B cell (primary cell): ENCODE results near the gene DAGLB. TPM values are rescaled to one million over a fixed set of nuclear protein-coding genes. Genes with fewer than 3 reads are reported as not detected.
A peak's percentile ranks its signal among the peaks of the same experiment; 100 is the strongest.

Experiments used
- ATAC-seq: fragments of 200-7000 bp; cut with Tn5 transposase; one replicate; pipeline ENCODE4 v1.10.0; 2021; ENCODE audit warnings: low read depth, mild to moderate bottlenecking, moderate number of reproducible peaks, moderate library complexity
- CTCF ChIA-PET: fragments of 350-600 bp; sonication (Branson Sonifier 250); formaldehyde crosslinking; loops from one replicate; lab custom pipeline; 2021; ENCODE audit warnings: antibody characterized with exemption, inconsistent platforms; lab: Charles Lee
- POLR2A ChIA-PET: fragments of 350-600 bp; sonication (Branson Sonifier 250); formaldehyde crosslinking; loops from one replicate; lab custom pipeline; 2021; ENCODE audit warnings: antibody characterized with exemption; lab: Charles Lee
- DNase-seq: peaks from one replicate; pipeline ENCODE4 v3.0.0; 2013
- H2AFZ ChIP-seq: 2 replicates; pipeline ENCODE4 v1.6.1; 2012; ENCODE audit warnings: mild to moderate bottlenecking, low read depth, low read length; ENCODE audit not compliant: insufficient read depth, poor library complexity, severe bottlenecking
- H3K27ac ChIP-seq, 2 donors: 1 replicate in 1 of 2; 2 replicates in 1 of 2; pipeline ENCODE4 v1.5.1; 2012 to 2013; ENCODE audit warnings: low read length in 2 of 2, mild to moderate bottlenecking in 2 of 2, moderate library complexity in 1 of 2
- H3K27me3 ChIP-seq, 4 experiments: fragments of 200-600 bp in 1 of 4; sonication (generic) in 1 of 4; replicated peaks in 1 of 4; 1 replicate in 2 of 4; 2 replicates in 2 of 4; pipeline versions ENCODE4 v1.6.1 to v1.7.0; 2013 to 2016; ENCODE audit warnings: low read length in 3 of 4, mild to moderate bottlenecking in 2 of 4, mixed read lengths in 1 of 4, moderate library complexity in 1 of 4; ENCODE audit not compliant: insufficient read depth in 4 of 4, control insufficient read depth in 3 of 4; ENCODE audit errors: control extremely low read depth in 1 of 4
- H3K36me3 ChIP-seq, 2 experiments: replicated peaks in 1 of 2; 1 replicate in 1 of 2; 2 replicates in 1 of 2; pipeline versions ENCODE4 v1.6.1 to v1.7.1; 2013; ENCODE audit warnings: low read length in 1 of 2; ENCODE audit not compliant: insufficient read depth in 2 of 2, control insufficient read depth in 1 of 2; ENCODE audit errors: control extremely low read depth in 1 of 2, extremely low read depth in 1 of 2
- H3K4me1 ChIP-seq, 2 donors: fragments of 200-600 bp in 1 of 2; sonication (generic) in 1 of 2; 1 replicate in 1 of 2; 2 replicates in 1 of 2; pipeline versions ENCODE4 v1.5.1 to v1.6.1; 2013 to 2017; ENCODE audit warnings: low read length in 2 of 2; ENCODE audit not compliant: control insufficient read depth in 2 of 2, insufficient read depth in 2 of 2
- H3K4me2 ChIP-seq: replicated peaks from 2 replicates; pipeline ENCODE3; 2012; ENCODE audit warnings: mild to moderate bottlenecking, low read depth, low read length; ENCODE audit not compliant: poor library complexity, severe bottlenecking
- H3K4me3 ChIP-seq, 5 experiments: fragments of 200-600 bp in 1 of 5; sonication (generic) in 1 of 5; 1 replicate in 3 of 5; 2 replicates in 2 of 5; pipeline versions ENCODE4 v1.5.1 to v1.7.0; 2011 to 2016; ENCODE audit warnings: low read length in 4 of 5, mild to moderate bottlenecking in 4 of 5, low read depth in 2 of 5, control low read depth in 1 of 5, moderate library complexity in 1 of 5; ENCODE audit not compliant: insufficient read depth in 1 of 5; ENCODE audit errors: control extremely low read depth in 1 of 5, extremely low read depth in 1 of 5
- H3K79me2 ChIP-seq: fragments of 200-600 bp; sonication (generic); one replicate; pipeline ENCODE4 v1.6.0; 2016; ENCODE audit warnings: low read length; ENCODE audit not compliant: control insufficient read depth, insufficient read depth
- H3K9ac ChIP-seq: fragments of 200-600 bp; sonication (generic); 2 replicates; pipeline ENCODE4 v1.6.1; 2017; ENCODE audit warnings: mild to moderate bottlenecking, low read length, moderate library complexity
- H3K9me3 ChIP-seq, 3 donors: one replicate each; pipeline versions ENCODE4 v1.6.1 to v1.7.1; 2013; ENCODE audit warnings: low read length in 2 of 3; ENCODE audit not compliant: control insufficient read depth in 2 of 3, insufficient read depth in 1 of 3; ENCODE audit errors: control extremely low read depth in 1 of 3
- H4K20me1 ChIP-seq: 2 replicates; pipeline ENCODE4 v1.6.0; 2012; ENCODE audit warnings: mild to moderate bottlenecking, low read length; ENCODE audit not compliant: insufficient read depth, control insufficient read depth, poor library complexity, severe bottlenecking
- H3K27ac Mint-ChIP-seq: one replicate; pipeline ENCODE4 v1.8.0; 2021; ENCODE audit warnings: mixed read lengths
- H3K27me3 Mint-ChIP-seq: one replicate; pipeline ENCODE4 v1.8.0; 2021; ENCODE audit warnings: mixed read lengths
- H3K4me1 Mint-ChIP-seq: one replicate; pipeline ENCODE4 v1.8.0; 2021; ENCODE audit warnings: mixed read lengths
- H3K4me3 Mint-ChIP-seq: one replicate; pipeline ENCODE4 v1.8.0; 2021; ENCODE audit warnings: mixed read lengths
- H3K9me3 Mint-ChIP-seq: one replicate; pipeline ENCODE4 v1.8.0; 2022; ENCODE audit warnings: mixed read lengths; ENCODE audit not compliant: insufficient read depth
- CTCF ChIP-seq: fragments of 200-600 bp; IDR thresholded peaks from one replicate; pipeline ENCODE4 v1.8.0; 2022; ENCODE audit warnings: antibody characterized with exemption, mild to moderate bottlenecking
- EZH2 ChIP-seq: IDR thresholded peaks from 2 replicates; pipeline ENCODE4 v1.6.1; 2012; ENCODE audit warnings: borderline replicate concordance, low read depth, mild to moderate bottlenecking, moderate library complexity, low read length; ENCODE audit not compliant: insufficient read depth, poor library complexity, severe bottlenecking
- WGBS: methylation state at CpG from one replicate; pipeline ENCODE4 v1.1.5; 2013; ENCODE audit warnings: missing lambda C conversion rate; ENCODE audit not compliant: insufficient coverage; 5-methylcytosine and 5-hydroxymethylcytosine counted together
- intact Hi-C: fragments of 100-400 bp; cut with micrococcal nuclease; formaldehyde crosslinking; loops from one replicate; pipeline ENCODE4 v1.10.0; 2022
- polyA plus RNA-seq: library from polyadenylated mRNA; depleted of rRNA; stranded (reverse); fragments of >200 nt; gene quantifications from 2 replicates; pipeline ENCODE4 v1.2.3, GENCODE V29; 2012
- total RNA-seq, 2 donors: library from RNA; stranded (reverse); fragments of 120-200 nt in 1 of 2; gene quantifications; 1 replicate in 1 of 2; 2 replicates in 1 of 2; pipeline versions ENCODE4 v1.2.3 to v1.2.4, GENCODE V29; 2013 to 2022

The DAGLB gene
- total and polyA plus RNA-seq, 2 donors (not counting 1 experiment from before 2014, with no cell fraction given) = 25.2 to 29.6 TPM

- H3K36me3 ChIP-seq = peaks cover 1 to 2% of the 10 kb centered on the region in 2 experiments
- no peaks in the 10 kb centered on the region for H3K27me3 ChIP-seq
- H3K4me3 ChIP-seq = no peak overlapping the region
- Mint-ChIP-seq H3K4me1 (peaks cover 45% of the 10 kb centered on the region), H3K4me3 (peak overlapping the region; percentile 69), H3K27me3 (no peaks in the 10 kb centered on the region), H3K9me3 (no peaks in the 10 kb centered on the region), H3K27ac (peak overlapping the region; percentile 74)
- DNase-seq (peak; percentile 22), ATAC-seq (no peak)
- peaks cover 22 to 52% of the 10 kb centered on the region in 2 donors for H3K4me1 ChIP-seq
- peaks cover 0 to 3% (median 0%) of the 10 kb centered on the region in 3 donors for H3K9me3 ChIP-seq
- TF ChIP-seq CTCF (no peak), EZH2 (no peak)
- peaks cover 76% of the 10 kb centered on the region for H3K79me2 ChIP-seq
- no peak overlapping the region for H3K9ac ChIP-seq
- no CpG with 5 or more reads among the region's 7 CpGs for WGBS
- H3K4me2 ChIP-seq = no peak overlapping the region
- no peak overlapping the region for H2AFZ ChIP-seq
- intact Hi-C loops = no loop called here
- ChIA-PET POLR2A (interaction anchor here (0.7 kb wide), 2 partner anchors 13 to 47 kb away, joined by 5 to 8 read pairs; no protein-coding TSS in a partner anchor), CTCF (interaction anchor here (0.6 to 1.7 kb wide), 5 partner anchors 27 to 379 kb away, joined by 3 to 7 read pairs (median 3); no protein-coding TSS in a partner anchor)
- H3K27ac ChIP-seq = peak overlapping the region in 1 of 2 donors; percentile 61
- peaks cover 5% of the 10 kb centered on the region for H4K20me1 ChIP-seq
Measured at GRCh38 chr7:6376820-6377219, 70.9 kb downstream of the DAGLB start.

GRCh38 chr7:6375348-6376101 lies 72.2 kb downstream of the DAGLB start:
- H4K20me1 ChIP-seq = peaks cover 5% of the 10 kb centered on the region
- peaks cover 32% of the 10 kb centered on the region for H3K4me1 Mint-ChIP-seq
- ATAC-seq (no peak), DNase-seq (peak; percentile 59)
- H3K27ac Mint-ChIP-seq = peak overlapping the region; percentile 87
- TF ChIP-seq CTCF (no peak), EZH2 (no peak)
- peak overlapping the region; percentile 79 for H3K4me2 ChIP-seq
- intact Hi-C loops = no loop called here
- peaks cover 0 to 3% (median 0%) of the 10 kb centered on the region in 3 donors for H3K9me3 ChIP-seq
- no peaks in the 10 kb centered on the region for H3K27me3 ChIP-seq
- no peaks in the 10 kb centered on the region for H3K9me3 Mint-ChIP-seq
- H3K36me3 ChIP-seq = peaks cover 0 to 2% of the 10 kb centered on the region in 2 experiments
- peak overlapping the region; percentile 76 to 87 for H3K27ac ChIP-seq
- H3K9ac ChIP-seq = peak overlapping the region; percentile 61
- H3K4me3 ChIP-seq = peak overlapping the region; percentile 52 to 77 (median 58)
- H3K4me1 ChIP-seq = peaks cover 17 to 40% of the 10 kb centered on the region in 2 donors
- peak overlapping the region; percentile 81 for H3K4me3 Mint-ChIP-seq
- no peaks in the 10 kb centered on the region for H3K27me3 Mint-ChIP-seq
- ChIA-PET POLR2A (interaction anchor here (0.7 kb wide), 1 partner anchor 64 kb away, joined by 3 read pairs; no protein-coding TSS in a partner anchor), CTCF (interaction anchor here (1.7 kb wide), 1 partner anchor 26 kb away, joined by 7 read pairs; no protein-coding TSS in a partner anchor)
- peak overlapping the region; percentile 56 for H2AFZ ChIP-seq
- H3K79me2 ChIP-seq = peaks cover 66% of the 10 kb centered on the region
- 5% methylated on average over 9 of the region's 23 CpGs for WGBS
